Skin of body (tissue), 2 donors: Measurements from ENCODE around the gene ABHD4. TPM values are rescaled to one million over a fixed set of nuclear protein-coding genes. Genes with fewer than 3 reads are reported as not detected.
"Not testable (repeated sequence)": the region's sequence is repeated elsewhere in the genome, so short reads cannot be mapped to it uniquely, and the experiment has no call there.

Source experiments
- DNase-seq: peaks from one replicate; lab custom pipeline; 2025; lab: John Stamatoyannopoulos, UW
- total RNA-seq: library from RNA; depleted of rRNA; stranded (reverse); fragments of >200 nt; gene quantifications from one replicate; pipeline ENCODE4 v1.2.3, GENCODE V29; 2014

ABHD4 gene
- total RNA-seq, 1 donor from 2014 or later = 11.3 TPM

- DNase-seq = no peak
Observed at GRCh38 chr14:22626590-22626989, 28.5 kb downstream of the ABHD4 start.

GRCh38 chr14:22627506-22628263 is 29.6 kb downstream of the ABHD4 start:
- no peak for DNase-seq

GRCh38 chr14:22629361-22629760 is 31.3 kb downstream of the ABHD4 start:
- DNase-seq = no peak

GRCh38 chr14:22630066-22630465 is 32.0 kb downstream of the ABHD4 start:
- no peak for DNase-seq

GRCh38 chr14:22630486-22630885 is 32.4 kb downstream of the ABHD4 start:
- no peak for DNase-seq

- DNase-seq = no peak
Observed at GRCh38 chr14:22634233-22634900, 36.3 kb downstream of the ABHD4 start.

- DNase-seq = not testable (repeated sequence)
Observed at GRCh38 chr14:22635980-22636379, 37.9 kb downstream of the ABHD4 start.

- no peak for DNase-seq
Observed at GRCh38 chr14:22640192-22640591, 42.1 kb downstream of the ABHD4 start.

GRCh38 chr14:22641846-22642245 is 43.7 kb downstream of the ABHD4 start:
- DNase-seq = no peak

- no peak for DNase-seq
Observed at GRCh38 chr14:22644305-22644635, 46.2 kb downstream of the ABHD4 start, which contains the start of gene OR6J1. Gene OR6J1, minus strand, starts transcription at chr14:22644352. Its CDS starts 9,541 bp downstream, at chr14:22634811.

- DNase-seq = no peak
Observed at GRCh38 chr14:22646570-22647254, 48.6 kb downstream of the ABHD4 start.

- DNase-seq = no peak
Observed at GRCh38 chr14:22648506-22648905, 50.4 kb downstream of the ABHD4 start.

GRCh38 chr14:22650046-22650739 is 52.1 kb downstream of the ABHD4 start:
- no peak for DNase-seq

- DNase-seq = no peak
Observed at GRCh38 chr14:22650960-22651521, 52.9 kb downstream of the ABHD4 start.

- no peak for DNase-seq
Observed at GRCh38 chr14:22651586-22651985, 53.5 kb downstream of the ABHD4 start.

- DNase-seq = no peak
Observed at GRCh38 chr14:22653012-22653621, 55.0 kb downstream of the ABHD4 start.

GRCh38 chr14:22656226-22656625 is 58.1 kb downstream of the ABHD4 start:
- DNase-seq = no peak

- no peak for DNase-seq
Observed at GRCh38 chr14:22656945-22657731, 59.0 kb downstream of the ABHD4 start.

- no peak for DNase-seq
Observed at GRCh38 chr14:22657861-22658260, 59.8 kb downstream of the ABHD4 start.

GRCh38 chr14:22658946-22659345 is 60.8 kb downstream of the ABHD4 start:
- DNase-seq = no peak
